WERI-Rb-1 (cell line): ENCODE results near the gene GLIS1.

Source experiments
- DNase-seq: peaks from one replicate; pipeline ENCODE4 v3.0.0-alpha.2; 2020
- H3K27ac ChIP-seq: fragments of 250-450 bp; sonication (Bioruptor Pico); 2 replicates; pipeline ENCODE4 v1.5.1; 2020; ENCODE audit warnings: mild to moderate bottlenecking, moderate library complexity
- H3K27me3 ChIP-seq: fragments of 250-450 bp; sonication (Bioruptor Pico); 2 replicates; pipeline ENCODE4 v1.5.1; 2021; ENCODE audit warnings: mild to moderate bottlenecking, low read depth, moderate library complexity; ENCODE audit not compliant: insufficient read depth, severe bottlenecking
- H3K36me3 ChIP-seq: fragments of 250-450 bp; sonication (Bioruptor Pico); 2 replicates; pipeline ENCODE4 v1.5.1; 2020; ENCODE audit warnings: mild to moderate bottlenecking, moderate library complexity
- H3K4me3 ChIP-seq: 2 replicates; pipeline ENCODE4 v1.5.1; 2011; ENCODE audit warnings: low read depth, mild to moderate bottlenecking, control low read depth, low read length
- H3K9me3 ChIP-seq: fragments of 250-450 bp; sonication (Bioruptor Pico); 2 replicates; pipeline ENCODE4 v1.5.1; 2021; ENCODE audit warnings: mild to moderate bottlenecking, moderate library complexity; ENCODE audit not compliant: severe bottlenecking
- CTCF ChIP-seq: IDR thresholded peaks from 2 replicates; pipeline ENCODE4 v1.5.1; 2011; ENCODE audit warnings: low read depth, mild to moderate bottlenecking, control low read depth, inconsistent platforms, low read length

The GLIS1 gene

DNA sequence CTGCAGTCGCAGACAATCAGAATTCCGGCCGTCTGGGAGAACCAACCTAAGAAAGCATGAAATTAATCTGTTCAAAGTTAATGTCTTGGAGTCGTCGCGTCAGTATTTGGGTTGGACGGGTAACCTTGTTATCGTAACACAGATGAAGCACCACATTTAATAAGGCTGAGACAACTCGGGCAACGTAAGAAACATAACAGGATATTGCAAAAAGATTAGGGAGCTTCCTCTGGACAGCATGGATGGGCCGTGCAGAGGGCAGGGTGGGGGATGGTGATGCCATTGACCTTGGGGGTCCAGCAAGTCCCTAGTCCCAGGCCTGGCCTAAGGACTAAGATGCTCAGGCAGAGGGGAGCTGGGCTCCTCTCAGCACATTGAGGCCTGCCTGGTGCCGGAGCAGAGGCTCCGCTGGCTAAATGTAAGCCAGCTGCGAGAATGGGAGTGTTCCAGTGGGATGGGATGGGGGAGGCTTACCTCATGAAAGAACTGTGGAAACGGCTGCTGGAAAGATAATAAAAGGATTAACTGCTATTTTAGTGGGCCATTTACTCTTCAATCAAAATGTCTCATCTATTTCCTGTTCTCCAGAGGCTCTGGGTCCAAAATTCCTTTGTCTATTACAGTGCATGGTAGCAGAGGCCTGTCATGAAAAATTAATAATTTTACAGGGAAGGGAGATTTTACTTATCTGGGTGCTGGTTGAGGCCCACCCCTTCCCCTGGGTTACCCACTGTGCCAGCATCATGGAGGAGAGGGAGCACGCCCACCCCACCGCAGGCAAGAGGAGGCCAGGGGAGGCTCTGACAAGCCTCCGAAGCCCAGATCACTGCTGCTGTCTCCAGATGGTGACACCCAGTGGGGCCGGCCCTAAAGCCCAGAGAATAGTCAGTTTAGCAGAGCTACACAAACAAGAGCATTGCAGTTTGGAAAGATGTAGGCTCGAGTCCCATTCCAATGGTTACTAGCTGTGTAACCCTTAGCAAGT, 148.1 kb downstream of the GLIS1 start:
- H3K4me3 ChIP-seq = no peak overlapping the region
- DNase-seq = no peak
- no peak overlapping the region for H3K27ac ChIP-seq
- H3K27me3 ChIP-seq = no peaks in the 10 kb centered on the region
- no peak for TF ChIP-seq CTCF
- H3K36me3 ChIP-seq = no peaks in the 10 kb centered on the region
- H3K9me3 ChIP-seq = no peaks in the 10 kb centered on the region

GRCh38 chr1:53590104-53590503, 148.9 kb downstream of the GLIS1 start:
- TF ChIP-seq CTCF = no peak

GRCh38 chr1:53589043-53589887, 149.7 kb downstream of the GLIS1 start:
- Histone ChIP-seq H3K4me3 (no peak overlapping the region), H3K27ac (no peak overlapping the region), H3K9me3 (no peaks in the 10 kb centered on the region), H3K36me3 (no peaks in the 10 kb centered on the region), H3K27me3 (no peaks in the 10 kb centered on the region)
- no peak for DNase-seq
- TF ChIP-seq CTCF = no peak

More at GRCh38 chr1:53590104-53590503, 148.9 kb downstream of the GLIS1 start:
- H3K36me3 ChIP-seq = no peaks in the 10 kb centered on the region
- H3K4me3 ChIP-seq = no peak overlapping the region
- DNase-seq = no peak
- H3K27ac ChIP-seq = no peak overlapping the region
- no peaks in the 10 kb centered on the region for H3K9me3 ChIP-seq
- no peaks in the 10 kb centered on the region for H3K27me3 ChIP-seq

DNA sequence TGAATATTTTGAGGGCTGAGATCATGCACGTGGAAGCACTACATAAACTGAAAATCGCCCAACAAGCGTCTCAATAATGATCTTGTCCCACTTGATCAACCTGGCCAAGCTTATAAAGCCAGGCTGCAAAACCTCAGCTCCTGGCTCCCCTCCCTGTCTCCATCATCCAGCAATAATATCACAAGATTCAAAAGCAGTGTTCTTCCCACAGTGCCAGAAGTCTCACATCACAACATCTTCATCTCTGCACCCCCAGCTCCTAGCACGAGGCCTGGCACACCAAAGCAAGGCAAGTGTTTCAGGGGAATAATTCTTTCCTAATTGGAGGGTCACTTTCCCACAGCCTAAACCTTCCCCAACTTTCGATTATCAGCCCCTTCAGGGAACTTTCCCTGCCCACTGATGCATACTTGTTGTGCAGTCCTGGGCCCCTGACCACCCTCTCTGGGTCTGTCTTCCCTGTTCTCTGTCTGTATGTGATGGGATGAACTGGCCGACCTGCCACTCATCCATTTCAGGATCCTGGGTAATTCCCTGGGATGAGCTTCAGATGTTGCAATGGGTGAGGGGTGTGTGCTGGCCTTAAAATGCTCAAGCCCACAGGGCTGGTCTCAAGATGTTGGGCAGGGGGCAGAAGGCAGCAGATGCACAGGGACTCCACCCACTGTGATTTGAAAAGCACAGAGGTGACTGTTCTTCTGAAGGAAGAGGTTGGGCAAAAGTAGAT, 150.7 kb downstream of the GLIS1 start:
- DNase-seq = no peak
- no peak overlapping the region for H3K27ac ChIP-seq
- no peaks in the 10 kb centered on the region for H3K36me3 ChIP-seq
- no peak overlapping the region for H3K4me3 ChIP-seq
- no peaks in the 10 kb centered on the region for H3K9me3 ChIP-seq
- no peaks in the 10 kb centered on the region for H3K27me3 ChIP-seq
- TF ChIP-seq CTCF = no peak

DNA sequence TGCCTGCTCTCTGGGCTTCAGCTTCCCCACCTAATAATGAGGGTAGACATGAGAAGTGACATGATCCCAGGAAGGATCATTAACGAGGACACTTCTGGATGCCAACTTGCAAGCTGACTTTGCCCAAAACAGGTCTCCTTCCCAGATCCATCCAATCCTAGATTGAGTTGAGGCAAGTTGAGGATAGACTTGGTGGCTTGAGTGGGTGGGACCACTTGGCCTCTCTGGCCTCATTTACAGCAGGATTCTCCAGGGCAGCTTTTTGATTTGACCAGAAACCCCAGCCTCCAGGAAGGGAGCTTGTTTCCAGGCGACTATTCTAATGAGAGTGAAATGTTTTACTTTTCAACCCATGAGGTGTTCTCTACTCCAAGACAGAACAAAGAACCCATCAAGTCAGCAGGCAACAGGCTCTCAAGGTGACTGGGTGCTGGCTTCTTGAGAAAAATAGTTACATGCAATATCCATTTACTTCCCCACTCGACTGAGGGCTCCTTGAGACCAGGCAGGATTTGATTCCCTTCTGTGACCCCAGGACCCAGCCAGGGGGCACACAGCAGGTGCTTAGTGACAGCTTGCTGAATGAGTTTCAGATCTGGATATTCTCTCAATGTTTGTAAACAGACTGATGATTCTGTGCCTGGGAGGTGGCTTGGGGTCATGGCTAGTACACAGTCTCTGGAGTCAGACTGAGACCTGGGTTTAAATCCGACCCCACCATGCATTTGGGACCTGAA, 151.5 kb downstream of the GLIS1 start:
- H3K27ac ChIP-seq = no peak overlapping the region
- no peak for DNase-seq
- no peaks in the 10 kb centered on the region for H3K9me3 ChIP-seq
- no peak for TF ChIP-seq CTCF
- H3K36me3 ChIP-seq = no peaks in the 10 kb centered on the region
- no peak overlapping the region for H3K4me3 ChIP-seq
- H3K27me3 ChIP-seq = no peaks in the 10 kb centered on the region
